Epithelial cell of esophagus (primary cell): ENCODE measurements around the gene PIPOX.

Experiments used
- DNase-seq: peaks from one replicate; pipeline ENCODE4 v3.0.0; 2010; ENCODE audit warnings: low read depth
- H3K4me3 ChIP-seq: 2 replicates; pipeline ENCODE4 v1.5.1; 2011; ENCODE audit warnings: mild to moderate bottlenecking, low read length, control low read depth
- TF ChIP-seq, protein P1 (sequence below): IDR thresholded peaks from 2 replicates; pipeline ENCODE4 v1.5.1; 2011; ENCODE audit warnings: low read depth, mild to moderate bottlenecking, low read length, control low read depth, inconsistent platforms; ENCODE audit not compliant: insufficient read depth; ENCODE audit errors: missing control alignments

PIPOX gene

DNA sequence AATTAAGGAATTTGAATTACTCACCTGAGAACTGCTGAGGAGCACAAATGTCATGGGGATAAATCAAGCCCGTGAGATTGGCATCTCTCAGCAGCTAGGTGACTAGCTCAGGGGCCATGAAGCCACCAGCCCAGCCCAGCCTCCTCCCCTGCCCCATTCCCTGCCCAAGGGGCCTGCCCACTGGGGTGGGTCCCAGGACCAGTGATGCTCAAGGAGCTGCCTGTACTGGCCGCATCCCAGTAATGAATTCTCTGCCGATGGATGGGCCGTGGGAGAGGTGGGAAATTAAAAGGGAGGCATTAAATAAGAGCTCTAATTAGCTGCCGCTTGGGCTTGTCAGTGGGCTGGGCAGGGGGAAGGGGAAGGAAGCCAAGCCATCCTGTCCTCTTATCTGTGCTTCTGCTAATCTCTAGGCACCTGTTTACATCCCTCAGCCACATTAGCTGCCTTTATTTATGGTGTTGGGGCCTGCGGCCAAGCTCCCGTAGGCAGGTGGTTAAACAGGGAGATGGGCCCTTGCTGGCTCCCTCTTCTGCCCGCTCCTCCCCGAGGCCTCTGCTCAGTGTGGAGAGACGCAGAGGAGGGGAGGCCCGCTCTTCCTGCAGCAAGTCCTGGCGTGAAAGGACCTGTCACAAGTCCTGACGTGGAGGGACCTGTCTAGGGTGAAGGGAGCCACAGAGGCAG, 48.8 kb downstream of the PIPOX start:
- no peak overlapping the region for H3K4me3 ChIP-seq
- TF ChIP-seq, protein P1, sequence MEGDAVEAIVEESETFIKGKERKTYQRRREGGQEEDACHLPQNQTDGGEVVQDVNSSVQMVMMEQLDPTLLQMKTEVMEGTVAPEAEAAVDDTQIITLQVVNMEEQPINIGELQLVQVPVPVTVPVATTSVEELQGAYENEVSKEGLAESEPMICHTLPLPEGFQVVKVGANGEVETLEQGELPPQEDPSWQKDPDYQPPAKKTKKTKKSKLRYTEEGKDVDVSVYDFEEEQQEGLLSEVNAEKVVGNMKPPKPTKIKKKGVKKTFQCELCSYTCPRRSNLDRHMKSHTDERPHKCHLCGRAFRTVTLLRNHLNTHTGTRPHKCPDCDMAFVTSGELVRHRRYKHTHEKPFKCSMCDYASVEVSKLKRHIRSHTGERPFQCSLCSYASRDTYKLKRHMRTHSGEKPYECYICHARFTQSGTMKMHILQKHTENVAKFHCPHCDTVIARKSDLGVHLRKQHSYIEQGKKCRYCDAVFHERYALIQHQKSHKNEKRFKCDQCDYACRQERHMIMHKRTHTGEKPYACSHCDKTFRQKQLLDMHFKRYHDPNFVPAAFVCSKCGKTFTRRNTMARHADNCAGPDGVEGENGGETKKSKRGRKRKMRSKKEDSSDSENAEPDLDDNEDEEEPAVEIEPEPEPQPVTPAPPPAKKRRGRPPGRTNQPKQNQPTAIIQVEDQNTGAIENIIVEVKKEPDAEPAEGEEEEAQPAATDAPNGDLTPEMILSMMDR = no peak
- peak; percentile 76 for DNase-seq

DNA sequence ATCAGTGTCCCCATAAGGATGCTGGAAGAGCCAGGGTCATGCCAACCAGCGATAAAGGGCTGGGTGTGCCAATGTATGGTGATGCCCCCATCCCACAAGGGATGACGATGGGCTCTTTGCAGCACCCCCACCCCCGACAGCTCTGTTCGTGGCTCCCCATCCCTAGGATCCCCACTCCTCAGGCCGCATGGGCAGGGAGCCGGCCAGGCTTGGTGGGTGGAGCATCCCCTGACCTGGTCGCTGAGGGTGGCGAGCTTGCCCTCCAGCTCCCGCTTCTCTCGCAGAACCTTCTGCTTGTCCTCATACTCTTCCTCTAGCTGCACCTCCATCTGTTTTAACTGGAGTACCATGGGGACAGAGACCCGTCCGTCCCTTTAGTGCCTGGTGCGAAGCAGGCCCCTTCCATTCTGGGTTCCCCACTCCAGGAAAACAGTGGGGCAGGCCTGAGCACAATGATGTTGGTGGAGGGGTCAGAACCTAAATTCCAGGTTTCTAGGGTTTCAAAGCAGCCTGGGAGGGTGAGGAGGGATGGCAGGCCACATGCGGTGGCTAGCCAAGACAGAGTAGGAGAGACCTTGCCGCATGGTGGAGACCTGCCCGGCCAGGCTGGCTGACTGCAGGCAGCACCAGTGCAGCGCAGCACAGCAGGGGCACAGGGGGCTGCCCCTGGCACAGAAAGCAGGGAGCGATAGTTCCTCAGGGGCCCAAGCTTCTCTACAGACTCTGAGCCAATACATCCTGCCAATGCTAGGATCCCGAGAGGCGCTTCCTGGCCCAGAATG, 50.3 kb downstream of the PIPOX start:
- DNase-seq = no peak
- no peak overlapping the region for H3K4me3 ChIP-seq
- TF ChIP-seq, protein P1 = no peak

DNA sequence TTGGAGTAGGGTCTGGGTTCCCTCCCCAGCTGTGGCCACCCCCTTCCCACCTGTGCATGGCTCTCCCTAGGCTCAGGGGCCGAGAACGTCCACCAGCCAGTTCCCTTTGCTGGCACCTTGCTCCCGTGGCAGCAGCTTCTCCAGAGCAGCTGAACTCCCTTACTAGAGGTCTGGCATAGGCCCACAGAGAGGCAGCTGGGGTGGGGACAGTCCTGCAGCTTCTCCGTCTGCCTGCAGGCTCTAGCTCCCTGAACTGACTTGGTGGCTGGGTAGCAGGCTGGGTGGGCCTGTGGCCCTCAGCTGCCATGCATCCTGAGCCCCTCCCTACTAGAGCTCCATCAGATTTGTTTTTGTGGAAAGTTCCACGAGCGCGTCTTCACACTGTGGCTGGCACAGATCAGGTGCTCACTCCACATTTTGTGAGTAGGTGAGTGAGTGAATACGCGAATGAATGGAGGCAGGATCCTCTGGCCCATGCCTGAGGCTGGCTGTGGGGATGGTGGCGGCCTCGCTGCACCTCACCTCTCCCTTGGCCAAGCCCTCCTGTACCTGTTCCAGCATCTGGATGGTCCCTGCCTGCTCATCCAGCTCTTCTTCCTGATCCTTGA, 51.3 kb downstream of the PIPOX start:
- DNase-seq = no peak
- H3K4me3 ChIP-seq = no peak overlapping the region
- TF ChIP-seq, protein P1 = no peak

DNA sequence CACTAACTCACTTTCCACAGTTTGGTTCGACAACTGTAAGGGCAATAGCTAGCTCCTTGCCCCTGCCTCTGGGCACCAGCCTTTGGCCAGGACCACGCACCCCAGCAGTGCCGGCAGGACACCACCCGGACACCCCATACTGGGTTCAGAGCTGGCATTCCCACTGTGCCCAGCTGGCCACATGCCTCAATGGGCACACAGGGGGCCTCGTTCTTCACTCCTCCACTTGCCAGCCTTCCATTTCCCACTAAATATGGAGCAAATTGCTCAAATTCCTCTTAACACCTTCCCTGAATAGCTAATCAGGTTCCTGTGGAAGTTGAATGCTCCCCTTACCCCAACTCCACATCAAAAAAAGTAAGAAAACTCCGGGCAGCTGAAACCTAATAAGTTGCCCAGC, 52.5 kb downstream of the PIPOX start:
- no peak for DNase-seq
- TF ChIP-seq, protein P1 = no peak
- no peak overlapping the region for H3K4me3 ChIP-seq

DNA sequence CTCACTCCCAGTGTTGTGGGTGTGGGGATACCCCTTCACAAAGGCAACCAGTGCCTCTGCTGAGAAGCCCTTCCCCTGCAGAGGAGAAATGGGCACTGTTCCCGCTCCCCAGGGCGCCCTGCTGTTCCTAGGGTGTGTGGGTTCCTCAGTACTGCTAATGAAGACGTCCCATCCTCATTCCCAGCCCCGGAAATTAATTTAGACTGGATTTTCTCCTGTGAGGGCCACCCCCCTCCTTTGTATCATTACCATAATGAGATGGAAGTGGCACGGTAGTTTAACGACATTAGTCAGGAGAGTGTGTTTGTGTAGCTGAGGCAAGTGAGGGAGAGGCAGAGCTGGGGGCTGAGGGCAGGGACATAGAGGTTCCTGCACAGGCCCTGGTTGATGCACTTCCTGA, 53.2 kb downstream of the PIPOX start:
- no peak for DNase-seq
- TF ChIP-seq, protein P1 = no peak
- H3K4me3 ChIP-seq = no peak overlapping the region

DNA sequence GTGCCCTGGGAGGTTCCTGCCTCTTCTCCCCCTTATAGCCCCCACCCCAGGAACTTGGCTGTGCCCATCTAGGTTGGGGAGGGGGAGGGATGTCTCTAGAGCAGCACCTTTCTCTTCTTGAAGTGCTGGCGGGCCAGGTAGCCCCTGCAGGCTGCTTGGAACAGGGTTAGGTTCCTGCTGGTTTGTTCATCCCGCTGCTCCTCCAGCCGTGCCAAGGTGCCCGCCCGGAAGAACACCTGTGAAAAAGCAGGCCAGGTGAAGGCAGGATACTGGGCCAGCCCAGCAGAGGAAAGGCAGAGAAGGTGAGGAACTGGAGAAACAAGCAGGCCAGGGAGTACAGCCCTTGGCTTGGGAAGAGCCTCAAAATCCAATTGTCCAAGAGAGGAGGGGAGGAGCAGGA, 56.6 kb downstream of the PIPOX start:
- H3K4me3 ChIP-seq = no peak overlapping the region
- DNase-seq = no peak
- TF ChIP-seq, protein P1 = no peak
